ENCODE data around the gene SPOCK2. TPM values are rescaled to one million over a fixed set of nuclear protein-coding genes. Genes with fewer than 3 reads are reported as not detected.

SPOCK2 gene
- total and polyA plus RNA-seq, 2 of the 13 experiments (the other 11 are each of a cell fraction or from before 2014, with no cell fraction given): 8.6 to 30.6 TPM

- TF ChIP-seq KIAA2018 (CRISPR knock-in tag; IDR thresholded peaks at IDR 0.05; ENCODE audit: borderline replicate concordance): no peak
- no peak for TF ChIP-seq ZBTB46 (CRISPR knock-in tag; IDR thresholded peaks at IDR 0.05; ENCODE audit: borderline replicate concordance)
- TF ChIP-seq NCOR1 (IDR thresholded peaks at IDR 0.05; ENCODE audit: borderline replicate concordance, low read length): no peak; the same call in 1 of the 2 replicates
- no peak for TF ChIP-seq ATF7 (IDR thresholded peaks at IDR 0.05)
- TF ChIP-seq ATF7 (CRISPR knock-in tag; IDR thresholded peaks at IDR 0.05): no peak
- no peak for TF ChIP-seq MATR3 (CRISPR knock-in tag; IDR thresholded peaks at IDR 0.05)
- no peak for TF ChIP-seq ZNF703 (CRISPR knock-in tag; IDR thresholded peaks at IDR 0.05; ENCODE audit: borderline replicate concordance)
- TF ChIP-seq IKZF5 (CRISPR knock-in tag; IDR thresholded peaks at IDR 0.05): peak; percentile 85
- TF ChIP-seq FOXJ3 (CRISPR knock-in tag; IDR thresholded peaks at IDR 0.05; ENCODE audit: borderline replicate concordance): peak; percentile 68; the same call in 1 of the 2 replicates
- 0 out of 2 replicates have a peak, but pooled peaks have one; percentile 47 for TF ChIP-seq ZXDC (CRISPR knock-in tag; IDR thresholded peaks at IDR 0.05)
- peak; percentile 54; the same call in 1 of the 2 replicates for TF ChIP-seq AHR (CRISPR knock-in tag; IDR thresholded peaks at IDR 0.05)
- no peak for TF ChIP-seq ZNF235 (CRISPR knock-in tag; IDR thresholded peaks at IDR 0.05; ENCODE audit: borderline replicate concordance)
- TF ChIP-seq TEF (CRISPR knock-in tag; IDR thresholded peaks at IDR 0.05): no peak
- no peak for TF ChIP-seq TEAD2 (CRISPR knock-in tag; IDR thresholded peaks at IDR 0.05)
- no peak for TF ChIP-seq AGO2 (optimal IDR thresholded peaks at IDR 0.05; ENCODE audit: low read depth, low read length)
These were observed 49.8 kb downstream of the SPOCK2 start (continued) for GRCh38 chr10:72038458-72039001.

Measured in HepG2 (cell line).